Upper lobe of right lung (tissue), 1 donor: ENCODE measurements around the gene PCDHGB2. TPM values are rescaled to one million over a fixed set of nuclear protein-coding genes. Genes with fewer than 3 reads are reported as not detected.
"Not testable (repeated sequence)": the region's sequence is repeated elsewhere in the genome, so short reads cannot be mapped to it uniquely, and the experiment has no call there.

Source experiments
- ATAC-seq: fragments of 200-7000 bp; cut with Tn5 transposase; one replicate; pipeline ENCODE4 v1.9.1; 2020; ENCODE audit warnings: mild to moderate bottlenecking, moderate library complexity
- DNase-seq: peaks from one replicate; pipeline ENCODE4 v3.0.0-alpha.2; 2020
- H3K27ac ChIP-seq: fragments of 200-600 bp; one replicate; pipeline ENCODE4 v1.8.0; 2022
- H3K27me3 ChIP-seq: fragments of 200-600 bp; one replicate; pipeline ENCODE4 v1.8.0; 2022; ENCODE audit warnings: mild to moderate bottlenecking
- H3K36me3 ChIP-seq: fragments of 200-600 bp; one replicate; pipeline ENCODE4 v1.8.0; 2022
- H3K4me1 ChIP-seq: fragments of 200-600 bp; one replicate; pipeline ENCODE4 v1.8.0; 2022
- H3K4me3 ChIP-seq: fragments of 200-600 bp; one replicate; pipeline ENCODE4 v1.8.0; 2022; ENCODE audit warnings: mild to moderate bottlenecking
- H3K9me3 ChIP-seq: fragments of 200-600 bp; one replicate; pipeline ENCODE4 v1.8.0; 2022
- intact Hi-C: fragments of 100-400 bp; cut with DNase I; formaldehyde crosslinking; loops from one replicate; pipeline ENCODE4 v1.11.0; 2022
- total RNA-seq: library from RNA; stranded (reverse); fragmentation: NEBNext Ultra II Directional; extraction: Animal tissue kit (Norgen Biotek cat#: 25700); gene quantifications from one replicate; pipeline ENCODE4 v1.2.1, GENCODE V29; 2021
- TF ChIP-seq, protein P1 (sequence below): fragments of 200-600 bp; IDR thresholded peaks from one replicate; pipeline ENCODE4 v1.8.0; 2022; ENCODE audit warnings: antibody characterized with exemption
- donor health status: DM: no; HTN: yes; CAD: no; lungs with severe emphysema.

Gene PCDHGB2
- total RNA-seq, 1 donor from 2014 or later = 3.8 TPM

DNA sequence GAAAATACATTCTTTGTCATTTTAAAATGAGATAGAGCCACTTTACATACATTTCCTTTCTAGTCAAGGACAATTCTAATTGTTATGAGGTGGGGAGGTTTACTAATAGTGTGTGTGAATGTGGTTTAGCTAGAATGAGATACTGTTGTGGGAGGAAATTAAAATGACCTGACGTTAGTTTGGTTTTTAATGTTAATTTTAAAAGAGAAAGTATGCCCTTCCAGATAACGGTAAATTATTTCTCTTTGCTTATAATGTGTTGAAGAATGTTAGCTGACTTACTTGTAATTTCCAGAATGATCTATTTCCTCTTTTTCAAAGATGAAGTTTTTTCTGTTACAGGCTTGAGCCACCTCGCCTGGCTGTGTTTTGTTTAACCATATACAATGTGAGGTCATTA is 37.5 kb upstream of the PCDHGB2 start:
- no peak overlapping the region for H3K4me3 ChIP-seq
- intact Hi-C loops = no loop called here
- TF ChIP-seq, protein P1, sequence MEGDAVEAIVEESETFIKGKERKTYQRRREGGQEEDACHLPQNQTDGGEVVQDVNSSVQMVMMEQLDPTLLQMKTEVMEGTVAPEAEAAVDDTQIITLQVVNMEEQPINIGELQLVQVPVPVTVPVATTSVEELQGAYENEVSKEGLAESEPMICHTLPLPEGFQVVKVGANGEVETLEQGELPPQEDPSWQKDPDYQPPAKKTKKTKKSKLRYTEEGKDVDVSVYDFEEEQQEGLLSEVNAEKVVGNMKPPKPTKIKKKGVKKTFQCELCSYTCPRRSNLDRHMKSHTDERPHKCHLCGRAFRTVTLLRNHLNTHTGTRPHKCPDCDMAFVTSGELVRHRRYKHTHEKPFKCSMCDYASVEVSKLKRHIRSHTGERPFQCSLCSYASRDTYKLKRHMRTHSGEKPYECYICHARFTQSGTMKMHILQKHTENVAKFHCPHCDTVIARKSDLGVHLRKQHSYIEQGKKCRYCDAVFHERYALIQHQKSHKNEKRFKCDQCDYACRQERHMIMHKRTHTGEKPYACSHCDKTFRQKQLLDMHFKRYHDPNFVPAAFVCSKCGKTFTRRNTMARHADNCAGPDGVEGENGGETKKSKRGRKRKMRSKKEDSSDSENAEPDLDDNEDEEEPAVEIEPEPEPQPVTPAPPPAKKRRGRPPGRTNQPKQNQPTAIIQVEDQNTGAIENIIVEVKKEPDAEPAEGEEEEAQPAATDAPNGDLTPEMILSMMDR = no peak
- no peak for ATAC-seq
- no peaks in the 10 kb centered on the region for H3K27me3 ChIP-seq
- H3K27ac ChIP-seq = no peak overlapping the region
- peaks cover 30% of the 10 kb centered on the region for H3K9me3 ChIP-seq
- H3K4me1 ChIP-seq = no peaks in the 10 kb centered on the region
- DNase-seq = no peak
- H3K36me3 ChIP-seq = no peaks in the 10 kb centered on the region

DNA sequence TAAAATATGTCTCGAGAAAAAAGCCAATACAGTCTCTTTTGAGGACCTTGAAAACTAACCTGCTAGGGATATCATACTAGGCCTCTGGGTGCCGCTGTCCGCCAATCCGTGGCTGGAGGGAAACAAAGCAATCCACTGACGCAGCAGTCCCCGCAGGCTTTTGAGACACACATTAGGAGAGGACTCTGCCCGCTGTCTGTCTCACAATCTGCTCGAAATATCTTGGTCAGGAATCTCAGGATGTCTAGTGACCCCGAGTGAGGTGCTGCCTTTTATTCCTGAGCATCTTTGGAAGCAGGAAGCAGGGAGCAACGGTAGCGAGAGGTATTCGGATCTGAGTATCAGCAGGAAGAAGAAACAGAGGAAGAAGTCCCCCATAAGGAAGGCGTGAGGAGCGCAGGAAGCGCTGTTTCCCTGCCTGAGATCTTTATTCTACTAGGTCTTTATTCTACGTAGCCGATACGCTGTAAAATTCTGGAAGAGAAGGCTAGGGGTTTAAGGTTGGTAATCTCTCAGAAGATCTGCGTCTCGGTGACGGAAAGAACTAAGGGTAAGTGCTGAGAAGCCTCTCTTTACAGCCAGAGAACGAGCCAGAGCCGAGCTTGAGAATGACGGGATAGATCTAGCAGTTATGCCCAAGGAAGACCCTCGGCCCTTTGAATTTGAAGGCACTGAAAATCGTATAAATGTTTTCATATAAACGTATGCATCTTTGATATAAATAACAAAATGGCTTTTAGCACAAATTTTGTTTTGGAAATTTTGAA is 33.5 kb upstream of the PCDHGB2 start:
- Histone ChIP-seq H3K27ac (no peak overlapping the region), H3K9me3 (peaks cover 2% of the 10 kb centered on the region)

DNA sequence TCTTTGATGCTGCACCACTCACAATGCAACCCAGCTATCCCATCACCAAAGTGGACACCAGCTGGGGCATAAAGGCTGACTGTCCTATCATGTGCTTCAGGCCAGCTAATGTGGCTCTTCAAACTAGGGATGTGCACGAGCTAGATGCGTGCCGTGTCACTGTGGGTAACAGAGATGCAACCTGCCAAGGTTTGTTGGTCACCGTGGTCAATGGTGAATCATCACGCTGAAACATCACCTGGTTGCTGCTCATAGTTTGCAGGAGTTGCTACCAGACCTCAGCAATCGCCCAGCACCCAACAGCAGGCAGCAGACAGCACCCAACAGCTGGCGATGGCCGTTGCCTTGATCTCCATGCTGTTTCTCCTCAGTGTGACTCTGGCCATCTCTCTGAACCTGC is 31.6 kb upstream of the PCDHGB2 start:
- Histone ChIP-seq H3K4me3 (no peak overlapping the region), H3K9me3 (no peaks in the 10 kb centered on the region), H3K27ac (no peak overlapping the region), H3K27me3 (peaks cover 7% of the 10 kb centered on the region), H3K36me3 (no peaks in the 10 kb centered on the region), H3K4me1 (no peaks in the 10 kb centered on the region)
- intact Hi-C loops = no loop called here
- DNase-seq (no peak), ATAC-seq (no peak)
- TF ChIP-seq, protein P1 = no peak

More for the DNA sequence above, 33.5 kb upstream of the PCDHGB2 start:
- Histone ChIP-seq H3K4me3 (peak overlapping the region; percentile 43), H3K27me3 (peaks cover 3% of the 10 kb centered on the region), H3K4me1 (no peaks in the 10 kb centered on the region), H3K36me3 (no peaks in the 10 kb centered on the region)
- ATAC-seq (peak; percentile 90), DNase-seq (peak; percentile 73)
- intact Hi-C loops = no loop called here
- TF ChIP-seq, protein P1 = peak; percentile 47

DNA sequence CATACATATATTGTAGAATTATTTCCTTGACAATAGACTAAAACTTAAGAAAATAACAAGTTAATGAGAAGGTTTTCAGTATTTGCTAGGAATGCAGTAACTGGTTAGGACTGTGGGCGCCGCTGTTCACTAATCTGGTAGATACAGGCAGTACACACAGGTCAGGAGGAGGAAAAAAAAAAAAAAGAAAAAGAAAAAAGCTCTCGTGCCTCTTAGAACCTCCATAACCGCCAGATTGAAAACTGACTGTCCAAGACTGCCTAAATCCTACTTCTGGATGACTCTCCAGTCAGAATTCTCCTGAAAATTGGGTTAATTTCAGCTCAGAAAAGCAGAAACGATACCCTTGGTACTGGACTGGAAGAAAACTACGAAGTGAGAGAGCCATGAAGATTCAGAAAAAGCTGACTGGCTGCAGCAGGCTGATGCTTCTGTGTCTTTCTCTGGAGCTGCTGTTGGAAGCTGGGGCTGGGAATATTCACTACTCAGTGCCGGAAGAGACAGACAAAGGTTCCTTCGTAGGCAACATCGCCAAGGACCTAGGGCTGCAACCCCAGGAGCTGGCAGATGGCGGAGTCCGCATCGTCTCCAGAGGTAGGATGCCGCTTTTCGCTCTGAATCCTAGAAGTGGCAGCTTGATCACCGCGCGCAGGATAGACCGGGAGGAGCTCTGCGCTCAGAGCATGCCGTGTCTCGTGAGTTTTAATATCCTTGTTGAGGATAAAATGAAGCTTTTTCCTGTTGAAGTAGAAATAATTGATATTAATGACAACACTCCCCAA is 29.3 kb upstream of the PCDHGB2 start, which contains the start of gene PCDHGA1:
Gene PCDHGA1, plus strand, starts transcription at position 216 of the 782 bp plus-strand sequence.
- H3K4me3 ChIP-seq = no peak within 1 kb of the TSS
- no peak within 1 kb of the TSS for H3K27ac ChIP-seq
- peaks cover 16% of the 10 kb centered on the region for H3K27me3 ChIP-seq
- H3K4me1 ChIP-seq = no peaks in the 10 kb centered on the region
- intact Hi-C loops = no loop called here
- H3K36me3 ChIP-seq = no peaks in the 10 kb centered on the region
- DNase-seq = no peak
- ATAC-seq = peak; percentile 31
- TF ChIP-seq, protein P1 = peak; percentile 21
- H3K9me3 ChIP-seq = no peaks in the 10 kb centered on the region

DNA sequence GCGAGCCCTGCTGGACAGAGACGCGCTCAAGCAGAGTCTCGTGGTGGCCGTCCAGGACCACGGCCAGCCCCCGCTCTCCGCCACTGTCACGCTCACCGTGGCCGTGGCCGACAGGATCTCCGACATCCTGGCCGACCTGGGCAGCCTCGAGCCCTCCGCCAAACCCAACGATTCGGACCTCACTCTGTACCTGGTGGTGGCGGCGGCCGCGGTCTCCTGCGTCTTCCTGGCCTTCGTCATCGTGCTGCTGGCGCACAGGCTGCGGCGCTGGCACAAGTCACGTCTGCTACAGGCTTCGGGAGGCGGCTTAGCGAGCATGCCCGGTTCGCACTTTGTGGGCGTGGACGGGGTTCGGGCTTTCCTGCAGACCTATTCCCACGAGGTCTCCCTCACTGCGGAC is 27.2 kb upstream of the PCDHGB2 start:
- H3K27ac ChIP-seq, intact Hi-C loops, DNase-seq, H3K36me3 ChIP-seq, H3K4me1 ChIP-seq, H3K4me3 ChIP-seq, ATAC-seq: not testable (repeated sequence)
- Histone ChIP-seq H3K27me3 (peaks cover 16% of the 10 kb centered on the region), H3K9me3 (peaks cover 13% of the 10 kb centered on the region)
